GM12801 (cell line): ENCODE measurements around the gene ALX3.

Source experiments
- CTCF ChIP-seq: IDR thresholded peaks from one replicate; pipeline ENCODE4 v1.5.1; 2011; ENCODE audit warnings: control low read depth; ENCODE audit not compliant: insufficient read length; ENCODE audit errors: extremely low read depth

ALX3 gene

GRCh38 chr1:110081061-110081460 lies 10.6 kb upstream of the ALX3 start:
- no peak for TF ChIP-seq CTCF

DNA sequence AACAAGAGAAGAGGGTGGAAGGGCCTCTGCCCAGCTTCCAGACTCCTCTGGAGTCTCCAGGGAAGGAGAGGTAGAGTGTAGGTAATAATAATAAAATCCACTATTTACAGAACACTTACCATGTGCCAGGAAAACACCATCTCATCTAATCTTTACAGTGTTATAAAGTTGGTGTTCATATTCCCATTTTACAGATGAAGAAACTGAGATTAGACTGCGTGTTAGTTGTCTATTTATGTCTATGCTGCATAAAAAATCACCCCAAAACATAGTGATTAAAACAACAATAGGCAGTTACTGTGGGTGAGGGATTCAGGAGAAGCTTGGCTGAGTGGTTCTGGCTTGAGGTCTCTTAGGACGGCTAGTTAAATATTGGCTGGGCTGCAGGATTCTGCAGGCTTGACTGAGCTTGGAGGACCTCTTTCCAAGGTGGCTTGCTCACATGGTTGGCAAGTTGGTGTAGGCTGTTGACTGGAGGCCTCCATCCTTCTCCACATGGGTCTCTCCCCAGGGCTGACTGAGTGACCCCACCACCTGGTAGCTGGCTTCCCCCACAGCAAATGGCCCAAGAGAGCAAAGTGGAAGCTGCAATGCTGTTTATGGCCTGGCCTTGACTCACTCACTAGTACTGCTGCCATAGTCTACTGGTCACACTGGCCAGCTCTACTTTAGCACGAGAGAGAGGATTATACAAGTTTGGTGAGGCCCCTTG lies 6.5 kb upstream of the ALX3 start:
- TF ChIP-seq CTCF: no peak

GRCh38 chr1:110074166-110074565 lies 3.7 kb upstream of the ALX3 start:
- TF ChIP-seq CTCF: no peak

DNA sequence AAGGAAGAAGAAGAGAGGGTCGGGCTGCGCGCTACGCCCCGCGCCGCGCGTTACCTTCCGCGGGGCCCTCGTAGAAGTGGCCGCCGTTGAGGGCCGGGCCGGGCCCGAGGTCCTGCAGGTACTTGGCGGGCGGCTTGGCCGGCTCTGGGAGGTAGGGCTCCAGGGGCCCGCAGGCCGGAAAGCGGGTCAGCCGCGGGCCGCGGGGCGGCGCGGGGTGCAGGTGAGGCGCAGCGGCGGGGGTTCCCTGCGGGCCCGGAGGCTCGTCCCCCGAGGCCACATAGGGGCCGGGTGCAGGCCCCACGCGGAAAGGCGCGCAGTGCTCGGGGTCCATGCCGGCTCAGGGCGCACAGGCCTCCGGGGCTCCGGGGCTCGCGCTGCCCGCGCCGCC lies 196 bp downstream of the ALX3 start:
- TF ChIP-seq CTCF: no peak

GRCh38 chr1:110069404-110070281 lies 829 bp downstream of the ALX3 start:
- TF ChIP-seq CTCF: no peak

DNA sequence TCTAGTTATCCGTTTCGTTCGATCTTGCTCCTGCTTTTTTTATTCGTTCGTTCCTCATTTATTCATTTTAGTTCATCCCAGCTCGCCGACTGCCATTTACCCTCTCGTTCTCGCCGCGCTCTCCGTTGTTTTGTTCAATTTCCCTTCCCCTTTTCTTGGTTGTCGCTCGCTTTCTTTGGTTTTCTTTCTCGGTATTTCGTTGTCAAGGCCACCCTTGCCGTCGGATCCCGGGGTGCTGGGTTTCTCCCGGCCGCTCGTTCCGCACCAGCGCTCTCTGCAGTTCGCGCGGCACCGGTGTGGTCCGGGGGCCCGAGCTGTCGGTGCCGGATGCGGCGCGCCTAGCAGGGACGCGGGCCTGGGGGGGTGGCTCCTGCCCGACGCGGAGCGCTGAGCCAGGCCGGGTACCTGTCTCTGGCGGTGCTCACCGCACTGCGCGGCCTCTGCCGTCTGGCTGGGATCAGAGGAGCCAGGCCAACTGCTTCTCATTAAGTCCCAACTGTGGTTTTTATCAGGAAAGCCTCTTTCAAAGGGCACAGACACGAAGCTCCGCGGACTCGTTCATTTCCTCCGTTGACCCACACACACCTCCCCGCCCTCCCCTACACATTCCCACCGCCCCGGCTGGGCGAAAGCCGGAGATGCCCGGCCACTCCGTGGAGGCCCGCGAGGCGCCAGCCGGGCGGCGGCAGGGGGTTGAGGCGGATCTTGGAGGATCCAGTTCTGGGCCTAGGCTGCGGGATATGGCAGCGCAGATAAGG lies 1.6 kb downstream of the ALX3 start:
- no peak for TF ChIP-seq CTCF
